ENCODE results near the gene SPAG6. TPM values are rescaled to one million over a fixed set of nuclear protein-coding genes. Genes with fewer than 3 reads are reported as not detected.

The SPAG6 gene
- total RNA-seq, 6 donors from 2014 or later, result 0.74 to 44.1 (median 8.7) TPM

DNA sequence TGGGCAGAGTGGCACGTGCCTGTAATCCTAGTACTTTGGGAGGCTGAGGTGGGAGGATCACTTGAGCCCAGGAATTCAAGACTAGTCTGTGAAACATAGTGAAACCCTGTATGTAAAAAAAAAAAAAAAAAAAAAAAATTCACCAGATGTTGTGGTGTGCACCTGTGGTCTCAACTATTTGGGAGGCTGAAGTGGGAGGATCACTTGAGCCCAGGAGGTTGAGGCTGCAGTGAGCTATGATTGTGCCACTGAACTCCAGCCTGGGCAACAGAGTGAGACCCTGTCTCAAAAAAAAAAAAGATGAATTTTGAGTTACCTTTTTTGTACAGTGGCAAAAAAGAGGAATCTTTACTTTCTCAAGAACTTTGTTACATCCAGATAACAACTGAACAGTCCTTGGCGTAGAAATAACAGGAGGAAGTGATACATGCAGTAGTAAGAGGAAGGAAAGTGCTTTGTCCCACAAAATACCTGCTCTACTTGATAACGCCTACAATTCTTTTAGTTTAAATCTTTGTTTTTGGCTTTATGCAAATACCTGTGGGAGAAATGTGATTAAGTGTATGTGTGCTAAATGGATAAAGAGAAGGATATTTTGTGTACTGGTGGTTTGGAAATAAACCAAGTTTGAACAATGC is 29.3 kb downstream of the SPAG6 start:
- Histone ChIP-seq H3K27me3 (no peaks in the 10 kb centered on the region), H3K4me3 (no peak overlapping the region), H3K4me1 (no peaks in the 10 kb centered on the region), H3K9me3 (no peaks in the 10 kb centered on the region), H3K36me3 (no peaks in the 10 kb centered on the region), H3K27ac (no peak overlapping the region)
- TF ChIP-seq EP300 (IDR thresholded peaks at IDR 0.05) (no peak), POLR2A (IDR thresholded peaks at IDR 0.05) (no peak), POLR2AphosphoS5 (IDR thresholded peaks at IDR 0.05) (no peak)
- TF ChIP-seq, protein P1, sequence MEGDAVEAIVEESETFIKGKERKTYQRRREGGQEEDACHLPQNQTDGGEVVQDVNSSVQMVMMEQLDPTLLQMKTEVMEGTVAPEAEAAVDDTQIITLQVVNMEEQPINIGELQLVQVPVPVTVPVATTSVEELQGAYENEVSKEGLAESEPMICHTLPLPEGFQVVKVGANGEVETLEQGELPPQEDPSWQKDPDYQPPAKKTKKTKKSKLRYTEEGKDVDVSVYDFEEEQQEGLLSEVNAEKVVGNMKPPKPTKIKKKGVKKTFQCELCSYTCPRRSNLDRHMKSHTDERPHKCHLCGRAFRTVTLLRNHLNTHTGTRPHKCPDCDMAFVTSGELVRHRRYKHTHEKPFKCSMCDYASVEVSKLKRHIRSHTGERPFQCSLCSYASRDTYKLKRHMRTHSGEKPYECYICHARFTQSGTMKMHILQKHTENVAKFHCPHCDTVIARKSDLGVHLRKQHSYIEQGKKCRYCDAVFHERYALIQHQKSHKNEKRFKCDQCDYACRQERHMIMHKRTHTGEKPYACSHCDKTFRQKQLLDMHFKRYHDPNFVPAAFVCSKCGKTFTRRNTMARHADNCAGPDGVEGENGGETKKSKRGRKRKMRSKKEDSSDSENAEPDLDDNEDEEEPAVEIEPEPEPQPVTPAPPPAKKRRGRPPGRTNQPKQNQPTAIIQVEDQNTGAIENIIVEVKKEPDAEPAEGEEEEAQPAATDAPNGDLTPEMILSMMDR (IDR thresholded peaks at IDR 0.05), result no peak
- 65 to 68% methylated on average over 3 of the region's 3 CpGs for WGBS, 2 donors
- DNase-seq, result no peak
- ATAC-seq (ENCODE audit: low FRiP score in 2 of 2), result no peak

DNA sequence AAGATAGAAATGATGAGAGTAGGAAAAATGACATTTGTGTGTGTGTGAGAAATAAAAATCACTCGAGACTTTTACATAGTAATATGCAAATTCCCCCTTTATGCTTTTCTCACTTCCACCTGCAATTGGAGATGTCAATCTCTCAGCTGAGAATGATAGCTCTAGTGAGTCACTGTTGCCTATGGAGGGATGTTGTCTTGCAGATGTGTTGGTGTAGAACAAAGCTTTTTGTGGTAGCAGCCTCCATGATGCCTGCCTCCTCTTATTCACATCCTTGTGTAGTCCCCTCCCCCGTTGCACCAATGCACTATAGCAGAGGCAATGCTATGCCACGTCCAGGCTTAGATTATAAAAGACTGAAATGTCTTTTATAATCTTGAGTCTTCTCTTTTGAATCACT is 33.8 kb downstream of the SPAG6 start:
- ATAC-seq (ENCODE audit: low FRiP score in 2 of 2), result no peak
- Histone ChIP-seq H3K27me3 (no peaks in the 10 kb centered on the region), H3K4me1 (no peaks in the 10 kb centered on the region), H3K9me3 (no peaks in the 10 kb centered on the region), H3K36me3 (no peaks in the 10 kb centered on the region), H3K4me3 (no peak overlapping the region), H3K27ac (no peak overlapping the region)
- TF ChIP-seq POLR2A (IDR thresholded peaks at IDR 0.05), result no peak
- TF ChIP-seq, protein P1 (IDR thresholded peaks at IDR 0.05), result no peak
- TF ChIP-seq EP300 (IDR thresholded peaks at IDR 0.05), result no peak
- TF ChIP-seq POLR2AphosphoS5 (IDR thresholded peaks at IDR 0.05), result no peak
- 80 to 84% methylated on average over 3 of the region's 3 CpGs for WGBS, 2 donors
- DNase-seq, result no peak

- no peak for TF ChIP-seq EP300 (IDR thresholded peaks at IDR 0.05)
- no peak for TF ChIP-seq POLR2AphosphoS5 (IDR thresholded peaks at IDR 0.05)
- TF ChIP-seq, protein P1 (IDR thresholded peaks at IDR 0.05), result no peak
- TF ChIP-seq POLR2A (IDR thresholded peaks at IDR 0.05), result no peak
- Histone ChIP-seq H3K4me3 (no peak overlapping the region), H3K27ac (no peak overlapping the region), H3K9me3 (no peaks in the 10 kb centered on the region), H3K27me3 (no peaks in the 10 kb centered on the region), H3K4me1 (no peaks in the 10 kb centered on the region), H3K36me3 (no peaks in the 10 kb centered on the region)
- WGBS, 2 donors, result 69 to 73% methylated on average over 4 of the region's 4 CpGs
- ATAC-seq (ENCODE audit: low FRiP score in 2 of 2) (no peak), DNase-seq (no peak)
These were observed 36.0 kb downstream of the SPAG6 start for GRCh38 chr10:22381262-22381661.

- no peak for ATAC-seq (ENCODE audit: low FRiP score in 2 of 2)
- Histone ChIP-seq H3K4me3 (no peak overlapping the region), H3K9me3 (no peaks in the 10 kb centered on the region), H3K27ac (no peak overlapping the region), H3K36me3 (no peaks in the 10 kb centered on the region), H3K27me3 (no peaks in the 10 kb centered on the region), H3K4me1 (no peaks in the 10 kb centered on the region)
- 55 to 90% methylated on average over 1 of the region's 1 CpG for WGBS, 2 donors
- TF ChIP-seq, protein P1 (IDR thresholded peaks at IDR 0.05), result no peak
- TF ChIP-seq POLR2AphosphoS5 (IDR thresholded peaks at IDR 0.05) (no peak), POLR2A (IDR thresholded peaks at IDR 0.05) (no peak), EP300 (IDR thresholded peaks at IDR 0.05) (no peak)
- no peak for DNase-seq
These were observed 41.2 kb downstream of the SPAG6 start for GRCh38 chr10:22386503-22386902.

Data from upper lobe of left lung (tissue), 6 donors.